22Rv1 (cell line): ENCODE data around the gene NUDT16L1.

Source experiments
- H3K27ac ChIP-seq: fragments of 450-650 bp; 2 replicates; pipeline ENCODE4 v1.5.1; 2017
- ZFX ChIP-seq: fragments of 450-650 bp; IDR thresholded peaks from 2 replicates; pipeline ENCODE4 v1.6.1; 2017; ENCODE audit warnings: antibody characterized with exemption, borderline replicate concordance
- TF ChIP-seq, protein P1 (sequence below): fragments of 450-650 bp; IDR thresholded peaks from 2 replicates; pipeline ENCODE4 v1.5.1; 2017; ENCODE audit warnings: mild to moderate bottlenecking

Gene NUDT16L1

DNA sequence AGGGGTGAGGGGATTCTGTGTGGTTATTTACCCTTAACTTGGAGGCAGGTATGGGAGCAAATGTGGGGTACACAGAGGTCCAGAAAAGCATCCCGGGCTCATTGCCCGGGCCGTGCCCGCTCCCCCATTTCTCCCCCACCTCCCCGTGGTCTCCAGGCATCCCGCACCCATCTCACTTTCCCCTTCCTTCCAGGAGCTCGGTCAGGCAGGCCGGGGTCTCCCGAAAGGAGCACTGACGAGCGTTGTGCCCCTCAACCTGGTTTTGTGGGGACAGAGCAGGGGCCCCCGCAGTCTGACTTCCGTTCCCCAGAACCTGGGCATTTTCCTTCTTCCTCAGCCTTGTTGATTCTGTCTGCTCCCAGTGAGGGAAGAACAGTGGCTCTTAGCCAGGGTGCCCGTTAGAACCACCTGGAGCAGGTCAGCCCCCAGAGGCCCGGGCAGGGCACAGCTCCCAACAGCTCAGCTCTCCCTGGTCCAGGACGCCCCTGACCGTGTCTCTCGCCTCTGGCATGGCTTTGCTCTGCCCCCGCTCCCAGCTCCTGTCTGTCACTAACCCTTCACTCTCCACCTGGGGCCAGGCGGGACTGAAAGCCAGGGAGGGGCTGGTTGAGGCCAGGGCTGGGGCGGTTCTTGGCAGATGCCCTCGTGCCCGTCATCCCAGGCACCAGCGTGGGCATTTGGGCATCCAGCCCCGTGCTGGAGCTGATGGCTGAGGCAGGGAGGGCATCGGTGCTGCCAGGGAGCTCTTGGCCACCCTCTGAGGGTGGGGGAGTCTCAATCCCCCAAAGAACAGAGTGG lies 12.5 kb upstream of the NUDT16L1 start:
- TF ChIP-seq, protein P1, sequence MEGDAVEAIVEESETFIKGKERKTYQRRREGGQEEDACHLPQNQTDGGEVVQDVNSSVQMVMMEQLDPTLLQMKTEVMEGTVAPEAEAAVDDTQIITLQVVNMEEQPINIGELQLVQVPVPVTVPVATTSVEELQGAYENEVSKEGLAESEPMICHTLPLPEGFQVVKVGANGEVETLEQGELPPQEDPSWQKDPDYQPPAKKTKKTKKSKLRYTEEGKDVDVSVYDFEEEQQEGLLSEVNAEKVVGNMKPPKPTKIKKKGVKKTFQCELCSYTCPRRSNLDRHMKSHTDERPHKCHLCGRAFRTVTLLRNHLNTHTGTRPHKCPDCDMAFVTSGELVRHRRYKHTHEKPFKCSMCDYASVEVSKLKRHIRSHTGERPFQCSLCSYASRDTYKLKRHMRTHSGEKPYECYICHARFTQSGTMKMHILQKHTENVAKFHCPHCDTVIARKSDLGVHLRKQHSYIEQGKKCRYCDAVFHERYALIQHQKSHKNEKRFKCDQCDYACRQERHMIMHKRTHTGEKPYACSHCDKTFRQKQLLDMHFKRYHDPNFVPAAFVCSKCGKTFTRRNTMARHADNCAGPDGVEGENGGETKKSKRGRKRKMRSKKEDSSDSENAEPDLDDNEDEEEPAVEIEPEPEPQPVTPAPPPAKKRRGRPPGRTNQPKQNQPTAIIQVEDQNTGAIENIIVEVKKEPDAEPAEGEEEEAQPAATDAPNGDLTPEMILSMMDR = no peak
- TF ChIP-seq ZFX = no peak
- H3K27ac ChIP-seq = no peak overlapping the region

DNA sequence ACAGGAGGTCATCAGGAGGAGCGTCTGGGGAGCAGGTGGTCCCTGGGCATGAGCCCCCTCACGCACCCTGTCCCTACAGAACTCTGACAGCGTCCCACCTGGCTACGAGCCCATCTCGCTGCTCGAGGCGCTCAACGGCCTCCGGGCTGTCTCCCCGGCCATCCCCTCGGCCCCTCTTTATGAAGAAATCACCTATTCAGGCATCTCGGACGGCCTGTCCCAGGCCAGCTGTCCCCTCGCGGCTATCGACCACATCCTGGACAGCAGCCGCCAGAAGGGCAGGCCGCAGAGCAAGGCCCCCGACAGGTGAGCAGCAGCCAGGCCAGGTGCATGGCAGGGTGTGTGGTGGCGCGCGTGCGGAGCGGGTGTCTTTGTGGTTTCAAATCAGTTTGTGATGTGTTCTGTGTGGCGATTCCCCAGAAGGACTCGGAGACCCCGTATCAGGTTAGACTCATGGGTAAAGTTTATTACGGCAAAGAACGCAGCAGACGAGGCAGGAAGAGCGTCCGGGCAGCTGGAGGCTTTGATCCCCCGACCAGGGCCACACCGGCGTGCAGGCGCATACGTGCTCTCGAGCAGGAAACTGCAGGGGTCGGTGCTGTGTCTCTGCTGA lies 11.8 kb upstream of the NUDT16L1 start:
- no peak overlapping the region for H3K27ac ChIP-seq
- TF ChIP-seq, protein P1 = no peak
- no peak for TF ChIP-seq ZFX

DNA sequence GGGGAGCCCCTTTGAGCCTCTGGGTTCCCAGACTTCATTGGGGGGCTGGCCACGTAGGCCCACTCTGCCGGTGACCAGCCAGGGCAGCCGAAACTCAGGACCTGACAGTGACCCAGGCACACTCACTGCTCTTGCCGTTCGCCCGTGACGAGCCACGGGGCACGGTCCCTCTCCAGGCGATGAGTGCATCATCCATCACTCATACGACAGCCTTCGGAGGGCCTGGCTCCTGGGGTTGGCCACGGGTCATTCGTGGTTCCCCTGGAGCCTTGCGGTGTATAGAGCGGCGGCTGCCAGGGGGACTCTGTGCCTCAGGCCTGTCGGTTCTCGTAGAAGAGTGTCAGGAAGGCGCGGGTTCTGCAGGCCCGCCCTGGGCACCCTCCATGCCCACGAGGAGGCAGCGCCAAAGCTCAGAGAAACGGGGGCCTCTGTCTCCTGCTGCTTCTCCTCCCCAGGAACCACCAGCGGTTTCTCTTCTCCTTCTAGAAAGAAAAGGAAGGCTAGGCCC lies 11.2 kb upstream of the NUDT16L1 start:
- no peak overlapping the region for H3K27ac ChIP-seq
- TF ChIP-seq, protein P1 = no peak
- no peak for TF ChIP-seq ZFX

DNA sequence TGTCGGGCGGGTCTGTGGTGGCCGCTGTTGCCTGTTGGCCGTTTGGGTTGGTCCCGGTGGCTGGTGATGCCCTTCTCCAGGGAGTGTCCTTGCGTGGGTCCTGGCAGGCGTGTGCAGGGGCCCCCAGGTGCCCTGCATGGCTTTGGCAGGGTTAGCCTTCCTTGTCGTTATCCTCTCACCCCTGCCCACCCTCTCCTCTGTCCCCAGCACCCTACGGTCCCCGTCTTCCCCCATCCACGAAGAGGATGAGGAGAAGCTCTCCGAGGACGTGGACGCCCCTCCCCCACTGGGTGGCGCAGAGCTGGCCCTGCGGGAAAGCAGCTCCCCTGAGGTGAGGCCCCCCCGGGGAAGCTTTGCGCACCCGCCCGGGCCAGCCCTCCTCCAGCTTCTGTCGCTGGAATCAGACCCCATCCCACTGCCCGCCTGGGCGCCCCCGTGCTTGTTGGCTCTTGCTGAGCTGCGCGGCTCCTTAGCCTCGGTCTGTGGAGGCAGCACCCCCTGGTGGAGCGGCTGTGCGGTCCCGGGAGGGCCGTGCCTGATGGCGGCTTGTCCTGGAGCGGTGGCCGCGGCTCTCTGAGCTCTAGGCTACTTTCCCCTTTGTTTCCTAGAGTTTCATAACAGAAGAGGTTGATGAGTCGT lies 10.6 kb upstream of the NUDT16L1 start:
- no peak overlapping the region for H3K27ac ChIP-seq
- no peak for TF ChIP-seq ZFX
- TF ChIP-seq, protein P1 = peak; percentile 57

DNA sequence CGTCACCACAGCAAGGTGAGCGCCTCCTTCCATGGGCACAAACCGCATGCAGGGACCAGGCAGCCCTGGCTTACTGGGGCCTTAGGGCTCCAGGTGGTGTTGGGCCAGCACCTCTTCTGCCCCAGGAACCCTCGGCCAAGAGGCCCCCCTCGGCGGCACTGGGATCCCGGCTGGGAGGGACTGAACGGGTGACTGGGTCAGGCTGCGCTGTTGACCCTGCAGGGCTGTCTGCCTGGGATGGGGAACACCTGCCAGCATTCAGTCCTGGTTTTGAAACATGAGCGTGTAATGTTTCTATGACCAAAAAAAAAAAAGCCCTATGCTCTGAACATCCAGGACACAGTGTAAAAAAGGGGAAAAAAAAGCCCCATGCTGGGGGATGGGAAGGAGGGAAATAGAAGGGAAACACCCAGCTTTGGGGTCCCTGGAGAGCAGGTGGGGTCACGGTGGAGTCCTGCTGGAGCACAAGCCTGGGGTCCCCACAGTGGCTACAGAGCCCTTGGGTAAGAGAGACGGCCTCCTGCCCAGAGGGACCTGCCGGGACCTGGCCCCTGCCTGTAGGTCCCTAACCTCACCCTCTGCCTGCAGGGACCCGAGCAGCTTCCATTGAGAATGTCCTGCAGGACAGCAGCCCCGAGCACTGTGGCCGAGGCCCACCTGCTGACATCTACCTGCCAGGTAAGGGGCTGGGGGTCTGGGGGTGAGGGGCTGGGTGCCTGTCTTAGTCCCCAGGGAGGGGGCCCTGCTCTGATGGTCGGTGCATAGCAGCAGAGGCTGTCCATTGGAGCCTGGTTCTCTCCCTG lies 9.9 kb upstream of the NUDT16L1 start:
- TF ChIP-seq, protein P1 = peak; percentile 29
- TF ChIP-seq ZFX = no peak
- no peak overlapping the region for H3K27ac ChIP-seq

DNA sequence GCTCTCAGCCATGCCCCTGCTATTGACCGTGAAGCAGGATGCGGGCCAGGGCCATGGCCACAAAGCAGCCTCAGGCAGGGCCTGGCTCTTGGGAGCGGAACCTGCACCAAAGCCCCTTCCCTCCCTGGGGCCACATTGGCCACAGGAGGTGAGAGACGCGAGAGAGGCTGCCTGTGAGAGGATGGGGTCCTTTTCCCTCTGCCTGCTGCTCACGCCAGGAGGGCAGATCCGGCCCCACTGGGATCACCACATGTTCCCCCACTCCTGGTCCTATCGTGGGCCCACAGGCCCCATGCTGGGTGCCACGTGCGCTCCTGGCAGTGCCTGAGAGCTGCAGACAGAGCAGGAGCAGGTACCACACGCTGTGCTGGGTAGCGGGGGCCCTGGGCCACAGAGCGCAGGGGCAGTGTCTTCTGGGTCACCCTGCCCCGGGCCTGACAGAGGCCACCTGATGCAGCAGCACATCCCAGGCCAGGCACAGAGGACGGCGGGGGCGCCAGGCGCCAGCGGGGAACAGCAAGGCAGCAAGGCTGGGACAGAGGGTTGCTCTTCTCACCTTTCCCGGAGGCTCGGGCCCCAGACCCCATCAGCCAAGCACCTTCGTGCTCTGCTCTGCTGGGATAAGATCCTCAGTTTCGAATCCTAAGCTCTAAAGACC lies 9.2 kb upstream of the NUDT16L1 start:
- TF ChIP-seq, protein P1 = no peak
- no peak for TF ChIP-seq ZFX
- H3K27ac ChIP-seq = no peak overlapping the region
